ENCODE measurements around the gene STEAP4. TPM values are rescaled to one million over a fixed set of nuclear protein-coding genes. Genes with fewer than 3 reads are reported as not detected.

The STEAP4 gene
- total RNA-seq, 1 experiment from 2014 or later: not detected

- Mint-ChIP-seq H3K4me1 (ENCODE audit: insufficient read depth, unreplicated experiment) (no peaks in the 10 kb centered on the region), H3K9me3 (ENCODE audit: unreplicated experiment) (no peaks in the 10 kb centered on the region), H3K36me3 (ENCODE audit: insufficient read depth, unreplicated experiment) (no peaks in the 10 kb centered on the region), H3K27ac (ENCODE audit: low read depth, unreplicated experiment) (no peak overlapping the region), H3K27me3 (ENCODE audit: insufficient read depth, unreplicated experiment) (no peaks in the 10 kb centered on the region), H3K4me3 (ENCODE audit: unreplicated experiment) (no peak overlapping the region)
- DNase-seq (ENCODE audit: unreplicated experiment): no peak
- TF ChIP-seq CTCF (IDR thresholded peaks at IDR 0.05; ENCODE audit: unreplicated experiment): no peak
- ChIA-PET CTCF (interaction anchor here (1.1 to 6.3 kb wide), 2 partner anchors 11 to 104 kb away, joined by 8 to 46 read pairs; no protein-coding TSS in a partner anchor), POLR2A (interaction anchor here (0.9 kb wide), 1 partner anchor 126 kb away, joined by 3 read pairs; no protein-coding TSS in a partner anchor)
- intact Hi-C loops (cut with micrococcal nuclease): no loop called here
- BruUV-seq (replicated peaks): no TSS peak
Measured at GRCh38 chr7:88347090-88347489, 40.4 kb upstream of the STEAP4 start.

GRCh38 chr7:88346357-88346756 is 39.7 kb upstream of the STEAP4 start:
- H3K4me1 Mint-ChIP-seq (ENCODE audit: insufficient read depth, unreplicated experiment): no peaks in the 10 kb centered on the region
- no TSS peak for BruUV-seq (replicated peaks)
- H3K27ac Mint-ChIP-seq (ENCODE audit: low read depth, unreplicated experiment): no peak overlapping the region
- intact Hi-C loops (cut with micrococcal nuclease): no loop called here
- TF ChIP-seq CTCF (IDR thresholded peaks at IDR 0.05; ENCODE audit: unreplicated experiment): no peak
- ChIA-PET CTCF (interaction anchor here (2.1 to 6.3 kb wide), 2 partner anchors 11 to 103 kb away, joined by 6 to 46 read pairs; no protein-coding TSS in a partner anchor), POLR2A (interaction anchor here (0.9 kb wide), 1 partner anchor 126 kb away, joined by 3 read pairs; no protein-coding TSS in a partner anchor)
- H3K36me3 Mint-ChIP-seq (ENCODE audit: insufficient read depth, unreplicated experiment): no peaks in the 10 kb centered on the region
- no peaks in the 10 kb centered on the region for H3K27me3 Mint-ChIP-seq (ENCODE audit: insufficient read depth, unreplicated experiment)
- H3K4me3 Mint-ChIP-seq (ENCODE audit: unreplicated experiment): no peak overlapping the region
- no peak for DNase-seq (ENCODE audit: unreplicated experiment)
- H3K9me3 Mint-ChIP-seq (ENCODE audit: unreplicated experiment): no peaks in the 10 kb centered on the region

- H3K4me1 Mint-ChIP-seq (ENCODE audit: insufficient read depth, unreplicated experiment): no peaks in the 10 kb centered on the region
- no peak overlapping the region for H3K27ac Mint-ChIP-seq (ENCODE audit: low read depth, unreplicated experiment)
- no peaks in the 10 kb centered on the region for H3K27me3 Mint-ChIP-seq (ENCODE audit: insufficient read depth, unreplicated experiment)
- BruUV-seq (replicated peaks): no TSS peak
- no peaks in the 10 kb centered on the region for H3K9me3 Mint-ChIP-seq (ENCODE audit: unreplicated experiment)
- TF ChIP-seq CTCF (IDR thresholded peaks at IDR 0.05; ENCODE audit: unreplicated experiment): no peak
- no peak overlapping the region for H3K4me3 Mint-ChIP-seq (ENCODE audit: unreplicated experiment)
- peak; percentile 12 for DNase-seq (ENCODE audit: unreplicated experiment)
- POLR2A ChIA-PET: no interaction called here
- no peaks in the 10 kb centered on the region for H3K36me3 Mint-ChIP-seq (ENCODE audit: insufficient read depth, unreplicated experiment)
- intact Hi-C loops (cut with micrococcal nuclease): no loop called here
- CTCF ChIA-PET: interaction anchor here (2.1 to 6.3 kb wide), 2 partner anchors 13 to 102 kb away, joined by 6 to 46 read pairs; no protein-coding TSS in a partner anchor
Measured at GRCh38 chr7:88344956-88345832, 38.5 kb upstream of the STEAP4 start.

- no peak for DNase-seq (ENCODE audit: unreplicated experiment)
- CTCF ChIA-PET: interaction anchor here (0.6 to 6.3 kb wide), 3 partner anchors 14 to 459 kb away, joined by 3 to 46 read pairs (median 3); no protein-coding TSS in a partner anchor
- BruUV-seq (replicated peaks): no TSS peak
- no peaks in the 10 kb centered on the region for H3K36me3 Mint-ChIP-seq (ENCODE audit: insufficient read depth, unreplicated experiment)
- POLR2A ChIA-PET: no interaction called here
- no peaks in the 10 kb centered on the region for H3K4me1 Mint-ChIP-seq (ENCODE audit: insufficient read depth, unreplicated experiment)
- H3K27ac Mint-ChIP-seq (ENCODE audit: low read depth, unreplicated experiment): no peak overlapping the region
- H3K27me3 Mint-ChIP-seq (ENCODE audit: insufficient read depth, unreplicated experiment): no peaks in the 10 kb centered on the region
- no peak overlapping the region for H3K4me3 Mint-ChIP-seq (ENCODE audit: unreplicated experiment)
- no peaks in the 10 kb centered on the region for H3K9me3 Mint-ChIP-seq (ENCODE audit: unreplicated experiment)
- intact Hi-C loops (cut with micrococcal nuclease): no loop called here
- no peak for TF ChIP-seq CTCF (IDR thresholded peaks at IDR 0.05; ENCODE audit: unreplicated experiment)
Measured at GRCh38 chr7:88344271-88344670, 37.6 kb upstream of the STEAP4 start.
